B cell (primary cell): Measurements from ENCODE around the gene PARD3.

ENCODE experiments used
- EZH2 ChIP-seq: IDR thresholded peaks from 2 replicates; pipeline ENCODE4 v1.6.1; 2012; ENCODE audit warnings: borderline replicate concordance, low read depth, mild to moderate bottlenecking, moderate library complexity, low read length; ENCODE audit not compliant: insufficient read depth, poor library complexity, severe bottlenecking
- TF ChIP-seq, protein P1 (sequence below): fragments of 200-600 bp; IDR thresholded peaks from one replicate; pipeline ENCODE4 v1.8.0; 2022; ENCODE audit warnings: antibody characterized with exemption, mild to moderate bottlenecking

DNA sequence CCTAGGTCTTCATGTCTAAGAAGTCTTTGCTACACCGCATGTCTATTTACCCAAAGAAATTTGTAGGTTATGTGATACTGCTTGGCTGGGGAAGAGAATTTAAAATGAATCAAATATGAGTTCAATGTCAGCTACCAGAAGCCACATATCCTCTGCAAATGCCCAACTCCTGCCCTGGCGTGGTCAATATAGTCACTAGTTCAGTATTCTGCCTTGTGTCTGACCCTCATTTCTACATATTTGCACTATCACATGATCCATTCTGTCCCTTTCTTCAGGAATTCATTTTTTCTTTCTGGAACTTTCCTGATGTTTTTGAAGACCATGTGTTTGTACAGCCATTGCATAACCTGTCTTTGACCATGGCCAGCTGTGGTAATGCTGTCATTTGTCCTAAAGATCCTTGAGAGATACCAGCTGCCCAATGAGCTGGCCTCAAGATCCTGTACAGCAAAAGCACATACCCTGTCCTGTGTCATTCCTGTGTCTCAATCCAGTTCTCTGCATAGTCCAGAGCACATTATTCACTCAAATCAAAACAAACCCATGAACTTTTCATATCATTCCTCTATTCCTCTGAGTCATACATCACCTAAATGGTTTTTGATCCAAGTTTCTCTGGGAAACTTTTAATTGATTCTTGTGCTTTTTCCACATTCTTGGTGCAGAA lies 524.5 kb downstream of the PARD3 start:
- TF ChIP-seq, protein P1, sequence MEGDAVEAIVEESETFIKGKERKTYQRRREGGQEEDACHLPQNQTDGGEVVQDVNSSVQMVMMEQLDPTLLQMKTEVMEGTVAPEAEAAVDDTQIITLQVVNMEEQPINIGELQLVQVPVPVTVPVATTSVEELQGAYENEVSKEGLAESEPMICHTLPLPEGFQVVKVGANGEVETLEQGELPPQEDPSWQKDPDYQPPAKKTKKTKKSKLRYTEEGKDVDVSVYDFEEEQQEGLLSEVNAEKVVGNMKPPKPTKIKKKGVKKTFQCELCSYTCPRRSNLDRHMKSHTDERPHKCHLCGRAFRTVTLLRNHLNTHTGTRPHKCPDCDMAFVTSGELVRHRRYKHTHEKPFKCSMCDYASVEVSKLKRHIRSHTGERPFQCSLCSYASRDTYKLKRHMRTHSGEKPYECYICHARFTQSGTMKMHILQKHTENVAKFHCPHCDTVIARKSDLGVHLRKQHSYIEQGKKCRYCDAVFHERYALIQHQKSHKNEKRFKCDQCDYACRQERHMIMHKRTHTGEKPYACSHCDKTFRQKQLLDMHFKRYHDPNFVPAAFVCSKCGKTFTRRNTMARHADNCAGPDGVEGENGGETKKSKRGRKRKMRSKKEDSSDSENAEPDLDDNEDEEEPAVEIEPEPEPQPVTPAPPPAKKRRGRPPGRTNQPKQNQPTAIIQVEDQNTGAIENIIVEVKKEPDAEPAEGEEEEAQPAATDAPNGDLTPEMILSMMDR, result no peak
- no peak for TF ChIP-seq EZH2
